H1 (cell line): ENCODE measurements around the gene COL5A3. TPM values are rescaled to one million over a fixed set of nuclear protein-coding genes. Genes with fewer than 3 reads are reported as not detected.

Experiments
- EZH2 ChIP-seq: fragments of 200-600 bp; sonication (generic); IDR thresholded peaks from 2 replicates; pipeline ENCODE4 v1.7.1; 2012; ENCODE audit warnings: low read depth, mild to moderate bottlenecking, moderate library complexity, low read length, inconsistent platforms; ENCODE audit not compliant: severe bottlenecking
- TAF7 ChIP-seq: optimal IDR thresholded peaks from 2 replicates; pipeline ENCODE3; 2011; ENCODE audit warnings: low read depth, mild to moderate bottlenecking, inconsistent platforms, low read length, moderate library complexity, borderline replicate concordance
- ZNF274 ChIP-seq: IDR thresholded peaks from 2 replicates; pipeline ENCODE4 v1.7.0; 2012; ENCODE audit warnings: low read length, borderline replicate concordance; ENCODE audit errors: extremely low read depth
- polyA plus RNA-seq, 7 experiments: library from polyadenylated mRNA; depleted of rRNA in 3 of 7; stranded (reverse) in 5 of 7; unstranded in 2 of 7; fragments of >200 nt in 5 of 7; fragments of 200-250 nt in 2 of 7; gene quantifications; 1 replicate in 5 of 7; 2 replicates in 1 of 7; 4 replicates in 1 of 7; pipeline versions ENCODE4 v1.2.1 to v1.2.3, GENCODE V29; 2011 to 2013; ENCODE audit warnings: missing spikeins in 2 of 7, mixed read lengths in 2 of 7
- total RNA-seq: library from RNA; stranded (reverse); fragmentation: NEBNext Ultra II Directional; extraction: Animal tissue kit (Norgen Biotek cat#: 25700); gene quantifications from 2 replicates; pipeline ENCODE4 v1.2.1, GENCODE V29; 2021

The COL5A3 gene
- total and polyA plus RNA-seq, 2 of the 8 experiments (the other 6 are each of a cell fraction or from before 2014, with no cell fraction given) = 0.67 to 0.74 TPM

GRCh38 chr19:9970481-9970880, 39.8 kb downstream of the COL5A3 start (continued):
- TF ChIP-seq TAF7 (no peak), EZH2 (no peak), ZNF274 (no peak)
